AG09309 (cell line): ENCODE measurements around the gene SLC2A8.

ENCODE experiments used
- DNase-seq: peaks from one replicate; pipeline ENCODE4 v3.0.0-alpha.2; 2010; ENCODE audit warnings: low read depth
- H3K4me3 ChIP-seq: 2 replicates; pipeline ENCODE4 v1.5.1; 2011; ENCODE audit warnings: mild to moderate bottlenecking, low read depth, low read length, moderate library complexity; ENCODE audit not compliant: control insufficient read depth
- TF ChIP-seq, protein P1 (sequence below): IDR thresholded peaks from 2 replicates; pipeline ENCODE4 v1.5.1; 2011; ENCODE audit warnings: mild to moderate bottlenecking, low read depth, low read length, inconsistent platforms; ENCODE audit not compliant: insufficient read depth, control insufficient read depth; ENCODE audit errors: missing control alignments

The SLC2A8 gene, protein sequence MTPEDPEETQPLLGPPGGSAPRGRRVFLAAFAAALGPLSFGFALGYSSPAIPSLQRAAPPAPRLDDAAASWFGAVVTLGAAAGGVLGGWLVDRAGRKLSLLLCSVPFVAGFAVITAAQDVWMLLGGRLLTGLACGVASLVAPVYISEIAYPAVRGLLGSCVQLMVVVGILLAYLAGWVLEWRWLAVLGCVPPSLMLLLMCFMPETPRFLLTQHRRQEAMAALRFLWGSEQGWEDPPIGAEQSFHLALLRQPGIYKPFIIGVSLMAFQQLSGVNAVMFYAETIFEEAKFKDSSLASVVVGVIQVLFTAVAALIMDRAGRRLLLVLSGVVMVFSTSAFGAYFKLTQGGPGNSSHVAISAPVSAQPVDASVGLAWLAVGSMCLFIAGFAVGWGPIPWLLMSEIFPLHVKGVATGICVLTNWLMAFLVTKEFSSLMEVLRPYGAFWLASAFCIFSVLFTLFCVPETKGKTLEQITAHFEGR

DNA sequence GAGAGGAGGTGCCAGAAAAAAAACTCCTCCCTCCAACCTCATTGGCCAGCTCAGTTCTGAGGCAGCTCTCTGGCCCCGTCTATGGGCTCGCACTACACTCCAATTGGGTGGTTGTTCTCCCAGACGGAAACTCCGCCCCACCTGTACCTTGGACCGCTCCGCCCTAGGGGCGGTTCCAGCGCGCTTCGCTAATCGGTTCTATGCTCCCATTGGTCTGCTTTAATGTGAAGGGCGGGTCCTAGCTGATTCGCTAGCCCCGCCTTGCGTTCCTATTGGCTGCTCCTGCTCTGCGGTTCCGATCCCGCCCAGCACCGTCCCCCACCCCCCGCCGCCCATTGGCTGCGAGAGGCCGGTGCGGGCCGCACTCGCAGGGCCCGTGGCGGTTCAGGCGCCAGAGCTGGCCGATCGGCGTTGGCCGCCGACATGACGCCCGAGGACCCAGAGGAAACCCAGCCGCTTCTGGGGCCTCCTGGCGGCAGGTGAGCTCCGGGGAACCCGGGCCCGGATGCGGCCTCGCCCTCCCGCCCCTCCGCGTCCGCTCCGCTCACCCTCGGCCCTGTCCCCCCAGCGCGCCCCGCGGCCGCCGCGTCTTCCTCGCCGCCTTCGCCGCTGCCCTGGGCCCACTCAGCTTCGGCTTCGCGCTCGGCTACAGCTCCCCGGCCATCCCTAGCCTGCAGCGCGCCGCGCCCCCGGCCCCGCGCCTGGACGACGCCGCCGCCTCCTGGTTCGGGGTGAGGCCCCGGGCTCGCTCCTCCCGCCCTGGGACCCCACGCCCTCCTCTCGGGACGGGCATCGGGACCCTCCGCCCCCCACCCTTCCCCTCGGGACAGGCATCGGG, at the start of gene SLC2A8:
Gene SLC2A8, plus strand, starts transcription at position 362 of the 838 bp plus-strand sequence. Its CDS starts 62 bp downstream, at position 424.
- DNase-seq = peak; percentile 86
- H3K4me3 ChIP-seq = peak within 1 kb of the TSS; percentile 59
- TF ChIP-seq, protein P1, sequence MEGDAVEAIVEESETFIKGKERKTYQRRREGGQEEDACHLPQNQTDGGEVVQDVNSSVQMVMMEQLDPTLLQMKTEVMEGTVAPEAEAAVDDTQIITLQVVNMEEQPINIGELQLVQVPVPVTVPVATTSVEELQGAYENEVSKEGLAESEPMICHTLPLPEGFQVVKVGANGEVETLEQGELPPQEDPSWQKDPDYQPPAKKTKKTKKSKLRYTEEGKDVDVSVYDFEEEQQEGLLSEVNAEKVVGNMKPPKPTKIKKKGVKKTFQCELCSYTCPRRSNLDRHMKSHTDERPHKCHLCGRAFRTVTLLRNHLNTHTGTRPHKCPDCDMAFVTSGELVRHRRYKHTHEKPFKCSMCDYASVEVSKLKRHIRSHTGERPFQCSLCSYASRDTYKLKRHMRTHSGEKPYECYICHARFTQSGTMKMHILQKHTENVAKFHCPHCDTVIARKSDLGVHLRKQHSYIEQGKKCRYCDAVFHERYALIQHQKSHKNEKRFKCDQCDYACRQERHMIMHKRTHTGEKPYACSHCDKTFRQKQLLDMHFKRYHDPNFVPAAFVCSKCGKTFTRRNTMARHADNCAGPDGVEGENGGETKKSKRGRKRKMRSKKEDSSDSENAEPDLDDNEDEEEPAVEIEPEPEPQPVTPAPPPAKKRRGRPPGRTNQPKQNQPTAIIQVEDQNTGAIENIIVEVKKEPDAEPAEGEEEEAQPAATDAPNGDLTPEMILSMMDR = peak; percentile 4

DNA sequence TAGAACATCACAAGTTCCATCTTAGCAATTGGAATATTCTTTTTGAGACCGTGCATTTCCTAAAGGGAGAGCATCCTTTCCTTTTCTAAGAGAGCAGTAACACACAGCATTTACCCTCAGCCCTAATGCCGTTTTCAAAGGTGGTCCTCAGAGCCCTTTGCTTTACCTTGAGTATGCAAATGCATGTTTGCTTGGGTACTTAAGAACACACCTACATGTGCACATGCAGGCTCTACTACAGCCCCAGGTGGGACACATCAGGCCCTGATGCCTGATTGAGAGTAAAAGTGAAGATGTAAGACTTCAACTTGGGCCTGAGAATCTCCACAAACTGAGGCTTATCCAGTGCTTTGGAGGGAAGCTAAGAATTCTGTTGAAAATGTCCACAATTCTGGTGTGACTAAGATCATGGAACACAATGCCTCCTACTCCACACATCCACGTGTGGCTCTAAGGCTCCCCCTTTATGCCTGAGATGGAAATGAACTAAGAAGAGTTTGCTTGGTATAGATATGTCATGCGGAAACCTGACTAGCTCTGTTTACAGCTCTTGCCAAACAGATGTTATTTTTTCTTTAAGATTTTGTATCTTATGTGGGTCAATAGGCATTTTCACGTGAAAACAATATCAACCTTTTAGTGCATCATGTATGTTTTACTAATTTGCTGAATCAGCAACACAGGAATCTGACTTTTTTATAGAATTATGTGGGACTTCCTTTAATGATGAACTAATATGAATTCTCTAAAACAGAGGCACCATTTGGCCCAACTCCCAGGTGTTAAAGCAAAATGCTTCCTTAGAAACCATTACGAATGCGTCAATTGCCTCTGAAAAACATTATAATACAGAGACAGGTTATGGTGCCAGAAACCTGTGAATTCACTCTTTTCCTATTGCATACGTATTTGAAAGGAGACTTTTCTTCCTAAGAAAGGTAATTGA, 48.9 kb upstream of the SLC2A8 start:
- no peak for DNase-seq
- H3K4me3 ChIP-seq = no peak overlapping the region
- TF ChIP-seq, protein P1 = no peak

DNA sequence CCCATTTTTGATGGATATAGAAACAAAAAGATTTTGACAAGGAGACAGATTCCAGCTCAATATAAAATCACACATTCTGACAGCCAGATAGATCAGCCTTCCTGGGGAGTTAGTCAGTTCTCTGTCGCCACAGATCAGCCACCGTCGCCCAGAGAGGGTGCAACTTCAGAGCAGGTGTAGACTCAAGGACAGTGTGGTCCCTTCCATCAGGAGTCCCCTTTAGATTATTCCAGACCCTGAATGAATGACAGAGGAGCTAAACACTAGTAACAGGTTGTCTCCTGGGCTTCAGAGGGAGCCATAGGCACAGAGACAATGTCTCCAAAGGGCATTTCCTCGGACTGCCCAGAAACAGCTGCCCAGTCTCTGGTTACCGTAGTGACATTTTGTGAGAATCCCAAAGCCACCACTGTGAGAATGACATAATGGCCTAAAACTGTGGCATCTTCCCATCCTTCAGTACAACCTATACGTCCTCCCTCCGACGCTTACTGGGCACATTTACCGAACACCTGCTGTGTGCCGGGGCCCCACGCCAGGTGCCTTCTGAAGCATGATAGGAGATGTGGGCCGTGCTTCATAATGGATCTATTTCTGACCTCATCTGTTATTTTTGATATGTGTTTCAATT, 47.4 kb upstream of the SLC2A8 start:
- no peak for DNase-seq
- TF ChIP-seq, protein P1 = no peak
- H3K4me3 ChIP-seq = no peak overlapping the region

DNA sequence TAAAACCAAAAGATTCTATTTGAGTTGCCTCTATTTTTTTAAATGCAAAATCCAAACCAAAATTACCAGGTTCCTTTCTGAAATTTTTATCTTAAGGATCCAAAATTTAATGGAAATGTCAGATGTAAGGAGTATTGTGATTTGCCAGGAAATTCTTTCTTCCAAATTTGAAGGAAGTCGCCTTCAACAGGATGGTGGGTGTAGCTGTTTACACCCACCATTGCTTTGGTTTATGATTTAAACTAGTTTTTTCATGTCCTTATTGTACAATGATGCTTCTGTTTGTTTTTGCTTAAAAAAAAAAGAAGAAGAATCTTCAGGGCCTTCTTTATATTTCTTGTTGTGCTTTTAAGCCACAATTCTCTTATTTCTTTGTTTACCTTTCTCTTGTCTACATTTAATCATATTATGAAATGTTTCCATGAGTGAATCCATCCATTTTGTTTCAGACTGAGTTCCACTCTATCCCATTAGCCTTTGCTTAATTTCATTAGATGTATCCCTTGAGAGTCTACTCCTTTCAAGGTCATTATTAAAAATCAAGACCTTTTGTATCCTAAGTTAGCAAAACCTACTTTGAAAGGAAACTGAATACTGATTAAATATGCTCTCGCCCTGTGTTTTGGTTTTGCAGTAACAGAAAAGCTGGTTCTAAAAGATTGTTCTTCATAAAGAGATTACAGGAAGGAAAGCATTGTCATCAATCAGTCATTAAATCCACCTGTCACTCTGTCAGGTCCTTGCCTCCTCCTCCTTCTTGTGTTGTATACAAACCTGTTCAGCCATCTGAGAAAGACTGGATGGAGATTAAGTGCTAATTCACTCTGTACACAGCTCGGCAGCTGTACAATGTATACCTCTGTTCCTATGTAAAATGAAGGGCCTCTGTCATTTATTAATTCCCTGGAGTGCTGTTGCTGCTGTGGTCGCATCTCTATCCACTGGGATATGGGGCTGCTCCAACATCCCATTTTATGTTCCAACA, 45.5 kb upstream of the SLC2A8 start:
- DNase-seq = no peak
- TF ChIP-seq, protein P1 = no peak

DNA sequence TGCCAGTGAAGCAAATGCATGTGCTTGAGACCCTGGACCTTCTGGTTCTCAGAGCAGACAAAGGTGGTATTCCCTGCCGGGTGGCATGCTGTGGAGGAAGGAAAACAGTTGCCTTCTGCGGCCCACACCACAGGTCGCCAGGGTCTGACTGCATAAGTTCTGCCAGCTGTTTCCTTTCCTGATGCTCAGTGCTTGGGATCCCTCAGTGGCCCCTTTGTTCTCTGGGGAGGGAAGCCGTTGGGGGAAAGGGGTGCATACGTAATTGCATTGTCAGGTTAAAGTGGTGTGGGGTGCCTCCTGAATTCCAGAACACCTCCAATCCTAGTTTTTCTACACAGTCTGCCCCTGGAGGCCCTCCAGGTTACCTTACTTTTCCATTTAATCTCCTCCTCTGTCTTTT, 43.1 kb upstream of the SLC2A8 start:
- no peak overlapping the region for H3K4me3 ChIP-seq
- no peak for DNase-seq
- TF ChIP-seq, protein P1 = no peak

More for the DNA sequence above, 45.5 kb upstream of the SLC2A8 start:
- H3K4me3 ChIP-seq = no peak overlapping the region
